IMR-90 (cell line): ENCODE data around the gene SEL1L. TPM values are rescaled to one million over a fixed set of nuclear protein-coding genes. Genes with fewer than 3 reads are reported as not detected.

Experiments
- ATAC-seq: fragments of 200-7000 bp; cut with Tn5 transposase; 2 replicates; pipeline ENCODE4 v1.9.1; 2020; ENCODE audit warnings: low read depth, mild to moderate bottlenecking, moderate library complexity
- BruUV-seq: library from RNA; stranded (reverse); fragments of 400-500 nt; replicated peaks from 2 replicates; lab custom pipeline; 2021; lab: Mats Ljungman, UMichigan
- CTCF ChIA-PET: fragments of 300-600 bp; formaldehyde crosslinking; extraction: SDS; loops from one replicate; lab custom pipeline; 2021; ENCODE audit warnings: antibody characterized with exemption; lab: Yijun Ruan, JAX
- POLR2A ChIA-PET: fragments of 300-600 bp; sonication (Branson Sonifier 250); formaldehyde crosslinking; loops from one replicate; lab custom pipeline; 2022; ENCODE audit warnings: antibody characterized with exemption; ENCODE audit not compliant: unreplicated experiment; lab: Charles Lee
- DNase-seq: peaks from one replicate; pipeline ENCODE4 v3.0.0; 2013
- H2AFZ ChIP-seq: replicated peaks from 2 replicates; pipeline ENCODE3; 2013; ENCODE audit warnings: low read length, mild to moderate bottlenecking; ENCODE audit not compliant: poor library complexity
- H2AK5ac ChIP-seq: 2 replicates; pipeline ENCODE4 v1.6.1; 2013; ENCODE audit warnings: low read depth, low read length, inconsistent platforms
- H2AK9ac ChIP-seq: replicated peaks from 2 replicates; pipeline ENCODE3; 2013; ENCODE audit warnings: mild to moderate bottlenecking, low read depth, low read length, moderate library complexity; ENCODE audit not compliant: poor library complexity
- H2BK120ac ChIP-seq: 2 replicates; pipeline ENCODE4 v1.6.1; 2013; ENCODE audit warnings: low read depth, low read length, inconsistent platforms
- H2BK15ac ChIP-seq: 3 replicates; pipeline ENCODE4 v1.6.1; 2013; ENCODE audit warnings: low read depth, low read length, inconsistent platforms
- H2BK20ac ChIP-seq: 2 replicates; pipeline ENCODE4 v1.6.1; 2013; ENCODE audit warnings: low read depth, mild to moderate bottlenecking, inconsistent platforms, low read length, moderate library complexity
- H2BK5ac ChIP-seq: 2 replicates; pipeline ENCODE4 v1.6.1; 2013; ENCODE audit warnings: mild to moderate bottlenecking, low read depth, low read length, inconsistent platforms; ENCODE audit not compliant: poor library complexity, severe bottlenecking
- H3K14ac ChIP-seq: replicated peaks from 2 replicates; pipeline ENCODE4 v1.6.1; 2013; ENCODE audit warnings: low read depth, low read length, inconsistent platforms
- H3K18ac ChIP-seq: 2 replicates; pipeline ENCODE4 v1.6.1; 2013; ENCODE audit warnings: low read depth, low read length, control low read depth
- H3K23ac ChIP-seq: 2 replicates; pipeline ENCODE4 v1.6.1; 2013; ENCODE audit warnings: low read depth, low read length, inconsistent platforms
- H3K27ac ChIP-seq: 2 replicates; pipeline ENCODE4 v1.5.1; 2013; ENCODE audit warnings: mild to moderate bottlenecking, control low read depth, low read length; ENCODE audit not compliant: insufficient read depth
- H3K27me3 ChIP-seq: 2 replicates; pipeline ENCODE4 v1.6.1; 2013; ENCODE audit warnings: low read length; ENCODE audit not compliant: control insufficient read depth, insufficient read depth
- H3K36me3 ChIP-seq: 2 replicates; pipeline ENCODE4 v1.6.1; 2013; ENCODE audit warnings: low read length, mixed read lengths; ENCODE audit not compliant: control insufficient read depth, insufficient read depth
- H3K4ac ChIP-seq: 2 replicates; pipeline ENCODE4 v1.6.1; 2013; ENCODE audit warnings: low read depth, low read length, inconsistent platforms
- H3K4me1 ChIP-seq: 2 replicates; pipeline ENCODE4 v1.6.1; 2013; ENCODE audit warnings: low read length, mixed read lengths; ENCODE audit not compliant: control insufficient read depth, insufficient read depth
- H3K4me2 ChIP-seq: 2 replicates; pipeline ENCODE4 v1.6.1; 2013; ENCODE audit warnings: low read depth, mild to moderate bottlenecking, control low read depth, low read length, moderate library complexity
- H3K4me3 ChIP-seq: 2 replicates; pipeline ENCODE4 v1.5.1; 2013; ENCODE audit warnings: low read depth, mild to moderate bottlenecking, control low read depth, low read length, moderate library complexity; ENCODE audit not compliant: insufficient read depth
- H3K56ac ChIP-seq: 2 replicates; pipeline ENCODE4 v1.6.1; 2013; ENCODE audit warnings: low read length, inconsistent platforms; ENCODE audit not compliant: insufficient read depth; ENCODE audit errors: extremely low read depth
- H3K79me1 ChIP-seq, 2 experiments: 2 replicates each; pipeline ENCODE4 v1.6.1; 2013; ENCODE audit warnings: low read length in 2 of 2, inconsistent platforms in 1 of 2, low read depth in 1 of 2
- H3K9ac ChIP-seq: 2 replicates; pipeline ENCODE4 v1.6.1; 2013; ENCODE audit warnings: low read depth, low read length, control low read depth
- H3K9me1 ChIP-seq: 2 replicates; pipeline ENCODE4 v1.6.1; 2013; ENCODE audit warnings: low read length, inconsistent platforms; ENCODE audit not compliant: insufficient read depth
- H3K9me3 ChIP-seq: 2 replicates; pipeline ENCODE4 v1.6.1; 2013; ENCODE audit warnings: low read length; ENCODE audit not compliant: control insufficient read depth, insufficient read depth
- H4K20me1 ChIP-seq: 2 replicates; pipeline ENCODE4 v1.6.1; 2013; ENCODE audit warnings: low read length, inconsistent platforms; ENCODE audit not compliant: insufficient read depth
- H4K5ac ChIP-seq: 2 replicates; pipeline ENCODE4 v1.6.1; 2013; ENCODE audit warnings: mild to moderate bottlenecking, low read depth, low read length, control low read depth
- H4K8ac ChIP-seq, 2 experiments: 2 replicates each; pipeline ENCODE4 v1.6.1; 2013; ENCODE audit warnings: low read depth in 2 of 2, low read length in 2 of 2, control low read depth in 1 of 2, inconsistent platforms in 1 of 2
- H4K91ac ChIP-seq: 2 replicates; pipeline ENCODE4 v1.6.1; 2013; ENCODE audit warnings: low read depth, low read length, inconsistent platforms; ENCODE audit not compliant: insufficient read depth
- BHLHE40 ChIP-seq: fragments of 150-350 bp; IDR thresholded peaks from 2 replicates; pipeline ENCODE4 v1.6.1; 2016; ENCODE audit warnings: mild to moderate bottlenecking, low read depth, low read length
- CHD1 ChIP-seq: IDR thresholded peaks from 2 replicates; pipeline ENCODE4 v1.6.1; 2012; ENCODE audit warnings: low read depth, low read length, improper control_type of control experiment
- CTCF ChIP-seq: conservative IDR thresholded peaks from 2 replicates; pipeline ENCODE4 v1.5.1; 2012; ENCODE audit warnings: mild to moderate bottlenecking, low read depth, low read length, improper control_type of control experiment
- FOS ChIP-seq: fragments of 150-350 bp; IDR thresholded peaks from 2 replicates; pipeline ENCODE4 v1.6.1; 2016; ENCODE audit warnings: low read depth, low read length
- MAFK ChIP-seq: IDR thresholded peaks from 2 replicates; pipeline ENCODE4 v1.6.1; 2012; ENCODE audit warnings: low read depth, low read length, improper control_type of control experiment
- MAZ ChIP-seq: IDR thresholded peaks from 2 replicates; pipeline ENCODE4 v1.6.1; 2012; ENCODE audit warnings: low read depth, mild to moderate bottlenecking, low read length, improper control_type of control experiment, moderate library complexity, borderline replicate concordance
- MXI1 ChIP-seq: IDR thresholded peaks from 2 replicates; pipeline ENCODE4 v1.6.1; 2012; ENCODE audit warnings: low read depth, mild to moderate bottlenecking, low read length, moderate library complexity, borderline replicate concordance
- NFE2L2 ChIP-seq: fragments of 150-350 bp; IDR thresholded peaks from 2 replicates; pipeline ENCODE4 v1.6.1; 2016; ENCODE audit warnings: low read depth, mild to moderate bottlenecking, low read length
- RAD21 ChIP-seq: IDR thresholded peaks from 2 replicates; pipeline ENCODE4 v1.6.1; 2012; ENCODE audit warnings: low read length, improper control_type of control experiment
- RCOR1 ChIP-seq: IDR thresholded peaks from 2 replicates; pipeline ENCODE4 v1.6.1; 2012; ENCODE audit warnings: mild to moderate bottlenecking, low read length, improper control_type of control experiment; ENCODE audit not compliant: insufficient replicate concordance
- WGBS, 2 experiments: methylation state at CpG; one replicate each; pipeline versions ENCODE4 v1.1.5 to v1.1.7; 2013; ENCODE audit warnings: missing lambda C conversion rate in 2 of 2; ENCODE audit not compliant: insufficient read length in 1 of 2; ENCODE audit errors: extremely low coverage in 2 of 2; 5-methylcytosine and 5-hydroxymethylcytosine counted together
- dilution Hi-C: fragments of 300-500 bp; cut with HindIII; formaldehyde crosslinking; loops from one replicate; pipeline ENCODE4 v1.14.3; 2018; ENCODE audit warnings: low sequenced_read_pairs; ENCODE audit not compliant: unreplicated experiment
- in situ Hi-C: fragments of 300-500 bp; cut with MboI; formaldehyde crosslinking; loops from 3 replicates; pipeline ENCODE4 v1.14.3; 2019; ENCODE audit warnings: low sequenced_read_pairs, inconsistent platforms, mixed read lengths
- intact Hi-C: fragments of 100-400 bp; cut with micrococcal nuclease; formaldehyde crosslinking; loops from 2 replicates; pipeline ENCODE4 v1.10.0; 2022
- polyA plus RNA-seq, 3 experiments: library from polyadenylated mRNA; depleted of rRNA; stranded (reverse); fragments of >200 nt; gene quantifications; 2 replicates each; pipeline ENCODE4 v1.2.3, GENCODE V29; 2012; ENCODE audit warnings: low replicate concordance in 1 of 3
- total RNA-seq: library from RNA; depleted of rRNA; stranded (reverse); fragments of >200 nt; gene quantifications from 2 replicates; pipeline ENCODE4 v1.2.3, GENCODE V29; 2012
- TF ChIP-seq, protein P1 (sequence below): fragments of 150-350 bp; IDR thresholded peaks from 2 replicates; pipeline ENCODE4 v1.6.1; 2017; ENCODE audit warnings: mild to moderate bottlenecking, antibody characterized with exemption, low read length, low read depth

The SEL1L gene
- total and polyA plus RNA-seq, 2 of the 4 experiments (the other 2 are of a cell fraction), result 21.0 to 62.4 TPM

- H2AK9ac ChIP-seq, result no peak overlapping the region
- TF ChIP-seq MAFK, result no peak
- TF ChIP-seq MXI1, result no peak
- TF ChIP-seq RAD21, result peak; percentile 38
- TF ChIP-seq MAZ, result no peak
- no peak for TF ChIP-seq FOS
- TF ChIP-seq RCOR1, result no peak
- TF ChIP-seq, protein P1, sequence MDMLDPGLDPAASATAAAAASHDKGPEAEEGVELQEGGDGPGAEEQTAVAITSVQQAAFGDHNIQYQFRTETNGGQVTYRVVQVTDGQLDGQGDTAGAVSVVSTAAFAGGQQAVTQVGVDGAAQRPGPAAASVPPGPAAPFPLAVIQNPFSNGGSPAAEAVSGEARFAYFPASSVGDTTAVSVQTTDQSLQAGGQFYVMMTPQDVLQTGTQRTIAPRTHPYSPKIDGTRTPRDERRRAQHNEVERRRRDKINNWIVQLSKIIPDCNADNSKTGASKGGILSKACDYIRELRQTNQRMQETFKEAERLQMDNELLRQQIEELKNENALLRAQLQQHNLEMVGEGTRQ, result no peak
- TF ChIP-seq NFE2L2, result no peak
- no peak for TF ChIP-seq CHD1
- TF ChIP-seq CTCF, result peak; percentile 39
- no peak for TF ChIP-seq BHLHE40
- intact Hi-C loops, result no loop called here
- no peak overlapping the region for H2BK15ac ChIP-seq
- H2BK120ac ChIP-seq, result no peak overlapping the region
- in situ Hi-C loops, result no loop called here
- H3K18ac ChIP-seq, result no peak overlapping the region
- H4K91ac ChIP-seq, result no peak overlapping the region
- H3K23ac ChIP-seq, result no peak overlapping the region
- ATAC-seq, result peak; percentile 61
- no peak overlapping the region for H2BK20ac ChIP-seq
- H3K27me3 ChIP-seq, result no peaks in the 10 kb centered on the region
- H2AFZ ChIP-seq, result no peak overlapping the region
- H3K14ac ChIP-seq, result no peak overlapping the region
- H2AK5ac ChIP-seq, result no peak overlapping the region
- H2BK5ac ChIP-seq, result no peak overlapping the region
- H4K5ac ChIP-seq, result no peak overlapping the region
- dilution Hi-C loops, result no loop called here
- H3K4me2 ChIP-seq, result no peak overlapping the region
- POLR2A ChIA-PET, result no interaction called here
- no peaks in the 10 kb centered on the region for H3K4me1 ChIP-seq
- H3K36me3 ChIP-seq, result no peaks in the 10 kb centered on the region
- no peak for DNase-seq
- H3K9me1 ChIP-seq, result no peaks in the 10 kb centered on the region
- H4K8ac ChIP-seq, result no peak overlapping the region
- H3K9ac ChIP-seq, result no peak overlapping the region
- no peak overlapping the region for H3K4ac ChIP-seq
- no peaks in the 10 kb centered on the region for H3K79me1 ChIP-seq
- H3K9me3 ChIP-seq, result no peaks in the 10 kb centered on the region
- H3K56ac ChIP-seq, result no peak overlapping the region
- BruUV-seq, result no TSS peak
- H4K20me1 ChIP-seq, result no peaks in the 10 kb centered on the region
- CTCF ChIA-PET, result interaction anchor here (0.7 kb wide), 1 partner anchor 147 kb away, joined by 3 read pairs; no protein-coding TSS in a partner anchor
- WGBS, 2 experiments, result no CpG with 5 or more reads among the region's 7 CpGs
- H3K4me3 ChIP-seq, result no peak overlapping the region
- no peak overlapping the region for H3K27ac ChIP-seq
These were observed 32.0 kb upstream of the SEL1L start for GRCh38 chr14:81565441-81566290.
